ENCODE data around the gene RPL39L. TPM values are rescaled to one million over a fixed set of nuclear protein-coding genes. Genes with fewer than 3 reads are reported as not detected.

The RPL39L gene
- total RNA-seq, 1 donor from 2014 or later = 8.9 TPM

DNA sequence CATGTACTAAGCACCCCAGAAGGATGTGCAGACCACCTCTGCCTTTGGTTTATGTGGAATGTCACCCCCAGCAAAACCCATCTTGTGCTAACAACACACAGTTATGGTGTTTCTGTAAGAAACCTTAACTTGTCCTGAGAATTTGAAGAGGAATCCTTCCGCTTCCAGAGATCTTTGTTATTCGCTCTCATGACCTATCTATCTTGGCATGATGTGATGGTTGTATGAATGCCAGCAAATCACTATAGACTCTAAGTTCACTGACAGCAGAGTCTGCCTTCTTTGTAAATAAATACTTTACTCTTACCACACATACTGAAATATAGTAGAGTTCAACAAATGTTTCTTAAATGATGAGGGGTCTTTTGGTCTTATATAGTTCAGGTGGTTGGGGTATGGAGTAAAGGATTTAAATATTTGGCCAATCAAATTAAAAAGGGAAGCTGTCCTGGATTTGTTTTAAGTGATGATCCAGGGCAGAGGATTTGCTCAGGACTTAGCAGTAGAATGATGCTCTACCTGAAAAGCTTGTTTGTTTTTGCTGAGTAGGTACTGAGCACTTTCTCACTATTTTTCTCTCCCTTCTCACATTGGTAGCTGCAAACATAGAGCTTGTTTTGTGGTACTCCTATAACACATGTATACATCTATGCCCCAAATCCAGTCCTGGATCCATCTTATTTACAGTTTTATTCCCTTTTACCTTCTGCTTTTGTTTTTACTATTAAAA is 30.1 kb upstream of the RPL39L start:
- Mint-ChIP-seq H3K4me1 (ENCODE audit: unreplicated experiment) (no peaks in the 10 kb centered on the region), H3K36me3 (ENCODE audit: low read depth, unreplicated experiment) (no peaks in the 10 kb centered on the region), H3K4me3 (ENCODE audit: unreplicated experiment) (no peak overlapping the region), H3K9me3 (ENCODE audit: unreplicated experiment) (no peaks in the 10 kb centered on the region), H3K27me3 (ENCODE audit: unreplicated experiment) (no peaks in the 10 kb centered on the region), H3K27ac (ENCODE audit: unreplicated experiment) (no peak overlapping the region)
- TF ChIP-seq, protein P1, sequence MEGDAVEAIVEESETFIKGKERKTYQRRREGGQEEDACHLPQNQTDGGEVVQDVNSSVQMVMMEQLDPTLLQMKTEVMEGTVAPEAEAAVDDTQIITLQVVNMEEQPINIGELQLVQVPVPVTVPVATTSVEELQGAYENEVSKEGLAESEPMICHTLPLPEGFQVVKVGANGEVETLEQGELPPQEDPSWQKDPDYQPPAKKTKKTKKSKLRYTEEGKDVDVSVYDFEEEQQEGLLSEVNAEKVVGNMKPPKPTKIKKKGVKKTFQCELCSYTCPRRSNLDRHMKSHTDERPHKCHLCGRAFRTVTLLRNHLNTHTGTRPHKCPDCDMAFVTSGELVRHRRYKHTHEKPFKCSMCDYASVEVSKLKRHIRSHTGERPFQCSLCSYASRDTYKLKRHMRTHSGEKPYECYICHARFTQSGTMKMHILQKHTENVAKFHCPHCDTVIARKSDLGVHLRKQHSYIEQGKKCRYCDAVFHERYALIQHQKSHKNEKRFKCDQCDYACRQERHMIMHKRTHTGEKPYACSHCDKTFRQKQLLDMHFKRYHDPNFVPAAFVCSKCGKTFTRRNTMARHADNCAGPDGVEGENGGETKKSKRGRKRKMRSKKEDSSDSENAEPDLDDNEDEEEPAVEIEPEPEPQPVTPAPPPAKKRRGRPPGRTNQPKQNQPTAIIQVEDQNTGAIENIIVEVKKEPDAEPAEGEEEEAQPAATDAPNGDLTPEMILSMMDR (IDR thresholded peaks at IDR 0.05; ENCODE audit: unreplicated experiment) = no peak
- no peak for DNase-seq (ENCODE audit: low spot score)

GRCh38 chr3:187167777-187168176 is 28.5 kb upstream of the RPL39L start:
- no peak for DNase-seq (ENCODE audit: low spot score)
- Mint-ChIP-seq H3K27ac (ENCODE audit: unreplicated experiment) (no peak overlapping the region), H3K9me3 (ENCODE audit: unreplicated experiment) (no peaks in the 10 kb centered on the region), H3K27me3 (ENCODE audit: unreplicated experiment) (no peaks in the 10 kb centered on the region), H3K4me3 (ENCODE audit: unreplicated experiment) (no peak overlapping the region), H3K4me1 (ENCODE audit: unreplicated experiment) (no peaks in the 10 kb centered on the region), H3K36me3 (ENCODE audit: low read depth, unreplicated experiment) (no peaks in the 10 kb centered on the region)
- TF ChIP-seq, protein P1 (IDR thresholded peaks at IDR 0.05; ENCODE audit: unreplicated experiment) = no peak

DNA sequence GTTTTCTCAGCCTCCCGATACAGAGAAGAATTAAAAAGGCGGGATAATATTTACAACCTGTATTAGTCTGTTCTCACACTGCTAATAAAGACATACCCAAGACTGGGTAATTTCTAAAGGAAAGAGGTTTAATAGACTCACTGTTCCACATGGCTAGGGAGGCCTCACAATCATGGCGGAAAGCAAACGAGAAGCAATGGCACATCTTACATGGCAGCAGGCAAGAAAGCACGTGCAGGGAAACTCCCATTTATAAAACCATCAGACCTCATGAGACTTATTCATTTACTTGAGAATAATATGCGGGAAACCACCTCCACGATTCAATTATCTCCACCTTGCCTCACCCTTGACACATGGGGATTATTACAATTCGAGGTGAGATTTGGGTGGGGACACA is 27.5 kb upstream of the RPL39L start:
- peaks cover 1% of the 10 kb centered on the region for H3K27me3 Mint-ChIP-seq (ENCODE audit: unreplicated experiment)
- peaks cover 5% of the 10 kb centered on the region for H3K4me1 Mint-ChIP-seq (ENCODE audit: unreplicated experiment)
- H3K36me3 Mint-ChIP-seq (ENCODE audit: low read depth, unreplicated experiment) = no peaks in the 10 kb centered on the region
- TF ChIP-seq, protein P1 (IDR thresholded peaks at IDR 0.05; ENCODE audit: unreplicated experiment) = no peak
- no peak overlapping the region for H3K27ac Mint-ChIP-seq (ENCODE audit: unreplicated experiment)
- no peak overlapping the region for H3K4me3 Mint-ChIP-seq (ENCODE audit: unreplicated experiment)
- DNase-seq (ENCODE audit: low spot score) = no peak
- no peaks in the 10 kb centered on the region for H3K9me3 Mint-ChIP-seq (ENCODE audit: unreplicated experiment)

- peaks cover 3% of the 10 kb centered on the region for H3K27me3 Mint-ChIP-seq (ENCODE audit: unreplicated experiment)
- H3K4me3 Mint-ChIP-seq (ENCODE audit: unreplicated experiment) = no peak overlapping the region
- H3K27ac Mint-ChIP-seq (ENCODE audit: unreplicated experiment) = no peak overlapping the region
- TF ChIP-seq, protein P1 (IDR thresholded peaks at IDR 0.05; ENCODE audit: unreplicated experiment) = peak; percentile 84
- H3K4me1 Mint-ChIP-seq (ENCODE audit: unreplicated experiment) = peaks cover 11% of the 10 kb centered on the region
- H3K36me3 Mint-ChIP-seq (ENCODE audit: low read depth, unreplicated experiment) = no peaks in the 10 kb centered on the region
- peak; percentile 22 for DNase-seq (ENCODE audit: low spot score)
- H3K9me3 Mint-ChIP-seq (ENCODE audit: unreplicated experiment) = peaks cover 4% of the 10 kb centered on the region
Measured at GRCh38 chr3:187165144-187165543, 25.8 kb upstream of the RPL39L start.

GRCh38 chr3:187162265-187162953 is 23.1 kb upstream of the RPL39L start:
- H3K4me1 Mint-ChIP-seq (ENCODE audit: unreplicated experiment) = peaks cover 11% of the 10 kb centered on the region
- TF ChIP-seq, protein P1 (IDR thresholded peaks at IDR 0.05; ENCODE audit: unreplicated experiment) = no peak
- H3K27ac Mint-ChIP-seq (ENCODE audit: unreplicated experiment) = no peak overlapping the region
- peaks cover 3% of the 10 kb centered on the region for H3K27me3 Mint-ChIP-seq (ENCODE audit: unreplicated experiment)
- no peak overlapping the region for H3K4me3 Mint-ChIP-seq (ENCODE audit: unreplicated experiment)
- H3K9me3 Mint-ChIP-seq (ENCODE audit: unreplicated experiment) = peaks cover 4% of the 10 kb centered on the region
- no peak for DNase-seq (ENCODE audit: low spot score)
- peaks cover 4% of the 10 kb centered on the region for H3K36me3 Mint-ChIP-seq (ENCODE audit: low read depth, unreplicated experiment)
